ENCODE measurements around the gene IMPG1.

- TF ChIP-seq FOXM1 (CRISPR knock-in tag; IDR thresholded peaks at IDR 0.05): no peak
- TF ChIP-seq, protein P1, sequence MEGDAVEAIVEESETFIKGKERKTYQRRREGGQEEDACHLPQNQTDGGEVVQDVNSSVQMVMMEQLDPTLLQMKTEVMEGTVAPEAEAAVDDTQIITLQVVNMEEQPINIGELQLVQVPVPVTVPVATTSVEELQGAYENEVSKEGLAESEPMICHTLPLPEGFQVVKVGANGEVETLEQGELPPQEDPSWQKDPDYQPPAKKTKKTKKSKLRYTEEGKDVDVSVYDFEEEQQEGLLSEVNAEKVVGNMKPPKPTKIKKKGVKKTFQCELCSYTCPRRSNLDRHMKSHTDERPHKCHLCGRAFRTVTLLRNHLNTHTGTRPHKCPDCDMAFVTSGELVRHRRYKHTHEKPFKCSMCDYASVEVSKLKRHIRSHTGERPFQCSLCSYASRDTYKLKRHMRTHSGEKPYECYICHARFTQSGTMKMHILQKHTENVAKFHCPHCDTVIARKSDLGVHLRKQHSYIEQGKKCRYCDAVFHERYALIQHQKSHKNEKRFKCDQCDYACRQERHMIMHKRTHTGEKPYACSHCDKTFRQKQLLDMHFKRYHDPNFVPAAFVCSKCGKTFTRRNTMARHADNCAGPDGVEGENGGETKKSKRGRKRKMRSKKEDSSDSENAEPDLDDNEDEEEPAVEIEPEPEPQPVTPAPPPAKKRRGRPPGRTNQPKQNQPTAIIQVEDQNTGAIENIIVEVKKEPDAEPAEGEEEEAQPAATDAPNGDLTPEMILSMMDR (CRISPR knock-in tag; IDR thresholded peaks at IDR 0.05): no peak
- no peak for TF ChIP-seq ZNF3 (CRISPR knock-in tag; IDR thresholded peaks at IDR 0.05)
Measured at GRCh38 chr6:75880305-75880704, 192.2 kb downstream of the IMPG1 start.
